Right renal cortex interstitium (tissue), 3 donors: ENCODE results near the gene RHOF. TPM values are rescaled to one million over a fixed set of nuclear protein-coding genes. Genes with fewer than 3 reads are reported as not detected.
"Not testable (repeated sequence)": the region's sequence is repeated elsewhere in the genome, so short reads cannot be mapped to it uniquely, and the experiment has no call there.

Experiments used
- DNase-seq, 3 donors: peaks; one replicate each; pipeline ENCODE4 v3.0.0-alpha.2; 2013; ENCODE audit warnings: low read depth in 3 of 3, low spot score in 2 of 3
- polyA plus RNA-seq, 3 donors: library from polyadenylated mRNA; unstranded; fragments of 120-200 nt; gene quantifications; one replicate each; pipeline ENCODE4 v1.2.1, GENCODE V29; 2013; ENCODE audit not compliant: insufficient read length in 3 of 3

RHOF gene
- polyA plus RNA-seq, 3 donors: 8.9 to 9.6 (median 9.1) TPM

GRCh38 chr12:121794534-121795033 lies 1.1 kb upstream of the RHOF start:
- no peak for DNase-seq

- no peak for DNase-seq
Observed at GRCh38 chr12:121793838-121794533, 498 bp upstream of the RHOF start.

- no peak for DNase-seq
Observed at GRCh38 chr12:121792607-121793439, 665 bp downstream of the RHOF start.

- no peak for DNase-seq
Observed at GRCh38 chr12:121791671-121792551, 1.6 kb downstream of the RHOF start.

- DNase-seq: not testable (repeated sequence)
Observed at GRCh38 chr12:121790785-121791184, 2.7 kb downstream of the RHOF start.

GRCh38 chr12:121789800-121790728 lies 3.4 kb downstream of the RHOF start:
- no peak for DNase-seq

GRCh38 chr12:121789233-121789781 lies 4.2 kb downstream of the RHOF start:
- DNase-seq: no peak

GRCh38 chr12:121788176-121788818 lies 5.2 kb downstream of the RHOF start:
- DNase-seq: no peak

- DNase-seq: no peak
Observed at GRCh38 chr12:121787063-121788025, 6.1 kb downstream of the RHOF start.

GRCh38 chr12:121786440-121786825 lies 7.1 kb downstream of the RHOF start:
- no peak for DNase-seq

- no peak for DNase-seq
Observed at GRCh38 chr12:121784460-121784859, 9.0 kb downstream of the RHOF start.

- DNase-seq: no peak
Observed at GRCh38 chr12:121783766-121784165, 9.7 kb downstream of the RHOF start.

GRCh38 chr12:121781998-121782979 lies 11.2 kb downstream of the RHOF start:
- no peak for DNase-seq

- no peak for DNase-seq
Observed at GRCh38 chr12:121781484-121781997, 11.9 kb downstream of the RHOF start.

- no peak for DNase-seq
Observed at GRCh38 chr12:121780429-121780828, 13.1 kb downstream of the RHOF start.

- DNase-seq: no peak
Observed at GRCh38 chr12:121779422-121779895, 14.0 kb downstream of the RHOF start.
